HEK293T (cell line): ENCODE data around the gene QPCTL.

Source experiments
- BHLHE40 ChIP-seq: fragments of 450-650 bp; IDR thresholded peaks from 2 replicates; pipeline ENCODE4 v1.6.1; 2016; ENCODE audit warnings: mild to moderate bottlenecking, moderate library complexity, borderline replicate concordance
- FOXM1 ChIP-seq: fragments of 450-650 bp; IDR thresholded peaks from 2 replicates; pipeline ENCODE4 v1.6.1; 2017; ENCODE audit warnings: mild to moderate bottlenecking, borderline replicate concordance
- HDGF ChIP-seq: fragments of 450-650 bp; IDR thresholded peaks from 2 replicates; pipeline ENCODE4 v1.6.1; 2017; ENCODE audit warnings: antibody characterized with exemption, borderline replicate concordance
- SP1 ChIP-seq: fragments of 450-650 bp; IDR thresholded peaks from 2 replicates; pipeline ENCODE4 v1.6.1; 2017
- ZNF384 ChIP-seq: fragments of 450-650 bp; IDR thresholded peaks from 2 replicates; pipeline ENCODE4 v1.6.1; 2016
- TF ChIP-seq, protein P1 (sequence below): fragments of 450-650 bp; IDR thresholded peaks from 2 replicates; pipeline ENCODE4 v1.6.1; 2016

DNA sequence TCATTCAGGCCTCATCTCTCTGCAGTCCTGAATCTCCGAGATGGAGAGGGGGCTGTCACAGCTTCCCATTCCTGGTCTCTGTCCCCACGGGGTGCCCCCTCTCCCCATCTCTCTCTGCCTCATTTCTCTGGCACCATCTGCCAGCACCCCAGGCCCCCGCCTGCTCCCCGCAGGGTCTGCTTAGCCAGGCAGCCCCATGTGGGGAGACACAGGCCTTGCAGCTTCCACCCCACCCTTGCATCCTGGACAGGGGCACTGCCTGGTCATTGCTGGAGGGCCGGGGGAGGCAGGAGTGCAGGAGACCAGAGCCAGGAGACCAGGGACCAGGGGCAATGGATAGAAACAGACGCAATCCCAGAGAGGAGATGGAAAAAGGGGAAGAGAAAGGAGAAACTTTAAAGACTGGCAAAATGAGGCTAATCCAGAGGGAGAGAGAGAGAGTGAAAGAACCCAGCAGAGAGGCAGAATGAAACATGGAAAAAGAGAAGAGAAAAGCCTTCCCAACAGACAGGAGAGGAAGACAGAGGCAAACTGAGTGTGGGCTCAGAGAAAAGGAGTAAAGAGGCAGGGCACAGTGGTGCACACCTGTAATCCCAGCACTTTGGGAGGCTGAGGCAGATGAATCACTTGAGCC, 33.3 kb upstream of the QPCTL start:
- TF ChIP-seq HDGF (no peak), SP1 (no peak), FOXM1 (no peak), ZNF384 (no peak), BHLHE40 (no peak)
- TF ChIP-seq, protein P1, sequence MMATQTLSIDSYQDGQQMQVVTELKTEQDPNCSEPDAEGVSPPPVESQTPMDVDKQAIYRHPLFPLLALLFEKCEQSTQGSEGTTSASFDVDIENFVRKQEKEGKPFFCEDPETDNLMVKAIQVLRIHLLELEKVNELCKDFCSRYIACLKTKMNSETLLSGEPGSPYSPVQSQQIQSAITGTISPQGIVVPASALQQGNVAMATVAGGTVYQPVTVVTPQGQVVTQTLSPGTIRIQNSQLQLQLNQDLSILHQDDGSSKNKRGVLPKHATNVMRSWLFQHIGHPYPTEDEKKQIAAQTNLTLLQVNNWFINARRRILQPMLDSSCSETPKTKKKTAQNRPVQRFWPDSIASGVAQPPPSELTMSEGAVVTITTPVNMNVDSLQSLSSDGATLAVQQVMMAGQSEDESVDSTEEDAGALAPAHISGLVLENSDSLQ, result no peak
